Stimulated activated CD4-positive, alpha-beta T cell treated with anti-CD3 and anti-CD28 coated beads, Interleukin-1b, Interleukin-23, amount 100 ng/mL, for 24 hours (primary cell): Measurements from ENCODE around the gene DNAH9.

Experiments used
- DNase-seq, 4 experiments: peaks; one replicate each; pipeline ENCODE4 v3.0.0-alpha.2; 2020; ENCODE audit warnings: low read depth in 4 of 4, low spot score in 1 of 4

Gene DNAH9

GRCh38 chr17:11747441-11747840, 149.2 kb downstream of the DNAH9 start:
- DNase-seq: no peak

DNA sequence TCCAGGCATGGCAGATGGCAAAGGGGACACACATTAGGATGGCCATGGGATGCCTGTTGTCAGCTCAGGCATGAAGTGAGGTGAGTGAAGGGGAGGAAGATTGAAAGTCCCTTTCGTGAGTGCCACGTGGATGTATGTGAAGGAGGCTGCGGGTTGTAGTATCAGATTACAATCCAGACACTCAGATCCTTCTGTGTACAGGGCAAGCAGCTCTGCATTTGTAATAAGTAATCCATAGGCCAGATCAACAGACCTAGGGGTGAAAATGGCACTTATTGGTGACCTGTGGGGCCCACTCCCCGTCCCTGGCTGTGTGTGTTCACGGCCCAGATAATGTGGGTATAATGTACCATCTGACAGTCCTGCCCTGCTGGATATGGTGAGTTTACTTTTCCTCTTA, 159.5 kb downstream of the DNAH9 start:
- DNase-seq: no peak

DNA sequence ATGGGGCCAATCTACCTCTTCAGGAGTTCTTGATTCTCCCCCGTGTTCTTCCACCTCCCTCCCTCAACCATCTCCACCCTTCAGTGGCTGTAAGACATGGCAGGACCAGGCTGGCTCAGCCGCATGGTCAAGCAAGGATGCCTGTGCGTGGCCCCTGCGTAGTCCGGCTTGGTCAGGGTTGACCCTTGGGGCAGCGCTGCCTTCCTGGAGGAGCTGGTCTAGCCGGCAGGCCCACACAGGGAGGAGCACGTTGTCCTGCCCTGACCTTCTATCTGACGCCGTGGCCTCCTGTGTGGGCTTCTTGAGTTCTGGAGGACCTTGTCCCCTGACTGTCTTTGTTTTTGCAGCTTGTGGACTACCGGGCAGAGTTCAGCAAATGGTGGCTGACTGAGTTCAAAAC, 169.8 kb downstream of the DNAH9 start:
- no peak for DNase-seq

DNA sequence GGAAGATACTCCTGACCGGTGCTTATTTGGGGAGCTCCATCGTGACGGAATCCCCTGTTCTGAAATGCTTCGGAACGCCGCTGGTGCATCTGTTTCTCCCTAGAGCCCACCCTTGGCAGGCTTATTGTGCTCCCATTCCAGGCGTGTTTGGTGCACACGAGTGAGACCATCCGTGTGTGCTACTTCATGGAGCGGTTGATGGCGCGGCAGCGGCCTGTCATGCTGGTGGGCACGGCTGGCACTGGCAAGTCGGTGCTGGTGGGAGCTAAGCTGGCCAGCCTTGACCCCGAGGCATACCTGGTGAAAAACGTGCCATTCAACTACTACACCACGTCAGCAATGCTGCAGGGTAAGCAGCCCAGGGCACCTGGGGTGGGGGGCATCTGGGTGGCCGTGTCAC, 170.7 kb downstream of the DNAH9 start:
- no peak for DNase-seq

DNA sequence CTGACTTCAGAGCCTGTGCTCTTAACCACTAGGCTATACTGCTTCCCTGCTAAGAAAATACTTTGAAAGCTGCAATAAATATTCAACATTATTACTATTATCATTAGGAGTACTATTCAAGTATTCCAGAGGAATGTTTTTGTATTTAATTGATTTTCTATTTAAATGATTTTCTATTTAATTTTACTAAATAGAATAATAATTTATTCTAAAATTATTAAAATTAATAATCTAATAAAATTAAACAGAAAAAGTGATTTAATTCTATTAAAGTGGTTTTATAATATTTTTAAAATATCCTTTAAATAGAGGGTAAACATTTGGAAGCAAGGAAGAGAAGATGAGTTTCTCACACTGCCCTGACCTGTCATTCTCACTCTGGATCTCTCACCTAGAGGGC, 173.8 kb downstream of the DNAH9 start:
- DNase-seq: no peak

- no peak for DNase-seq
These were observed 181.6 kb downstream of the DNAH9 start for GRCh38 chr17:11779892-11780291.

DNA sequence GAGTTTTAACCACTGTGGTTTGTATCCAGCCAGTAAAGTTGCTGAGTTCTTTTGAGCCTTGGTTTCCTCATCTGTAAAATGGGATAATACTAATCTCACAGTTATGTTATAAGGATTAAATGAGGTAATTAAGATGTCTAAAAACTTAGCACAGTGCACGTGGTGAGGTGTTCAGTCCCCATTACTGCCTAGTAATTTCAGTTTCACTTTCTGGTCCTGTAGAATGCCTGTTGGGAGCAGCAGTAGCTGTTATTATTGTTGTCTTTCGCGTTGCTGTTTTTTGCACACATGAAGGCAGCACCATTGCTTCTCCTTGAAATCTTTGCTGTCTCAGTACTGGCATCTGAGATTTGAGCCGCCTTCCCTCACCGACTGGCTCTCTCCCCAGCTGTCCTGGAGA, 182.4 kb downstream of the DNAH9 start:
- no peak for DNase-seq

GRCh38 chr17:11786711-11787438, 188.6 kb downstream of the DNAH9 start:
- no peak for DNase-seq

- DNase-seq: no peak
These were observed 197.6 kb downstream of the DNAH9 start for GRCh38 chr17:11795906-11796305.

- no peak for DNase-seq
These were observed 199.5 kb downstream of the DNAH9 start for GRCh38 chr17:11797803-11798202.

DNA sequence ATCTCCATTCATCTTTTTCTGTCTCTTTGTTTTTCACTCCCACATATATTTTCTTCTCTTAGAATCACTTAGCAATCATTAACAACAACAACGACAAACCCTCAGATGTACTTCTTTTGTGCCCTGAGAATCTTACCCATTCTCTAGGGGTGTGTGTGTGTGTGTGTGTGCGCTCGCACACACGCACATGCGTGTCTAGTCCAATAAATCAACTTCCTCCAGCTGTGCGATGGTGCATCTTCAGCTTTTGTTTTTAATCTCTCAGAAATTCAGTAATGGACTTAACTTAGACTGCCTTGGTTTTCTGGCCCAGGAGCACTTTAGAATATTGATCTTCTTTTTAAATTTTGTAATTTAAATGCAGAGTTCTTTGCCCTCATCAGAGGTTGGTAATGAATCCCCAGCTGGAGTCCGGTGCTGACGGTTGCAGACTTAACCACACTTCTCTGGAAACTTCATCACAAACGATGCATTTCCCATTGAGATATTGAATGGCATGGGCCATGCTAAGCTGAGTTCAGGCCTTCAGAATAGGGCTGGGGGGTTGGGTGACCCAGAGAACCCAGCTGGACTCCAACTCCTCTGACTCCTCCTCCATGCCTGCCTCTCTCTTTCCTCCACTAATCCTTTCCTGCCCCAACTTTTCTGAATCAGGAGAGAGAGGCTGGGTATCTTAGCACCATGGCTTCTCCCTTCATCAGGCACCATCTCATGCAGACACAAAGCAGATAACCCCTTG, 205.1 kb downstream of the DNAH9 start:
- no peak for DNase-seq

GRCh38 chr17:11805138-11805537, 206.9 kb downstream of the DNAH9 start:
- DNase-seq: no peak

GRCh38 chr17:11805952-11806351, 207.7 kb downstream of the DNAH9 start:
- DNase-seq: no peak

GRCh38 chr17:11807606-11808005, 209.3 kb downstream of the DNAH9 start:
- DNase-seq: no peak

GRCh38 chr17:11813278-11813677, 215.0 kb downstream of the DNAH9 start:
- DNase-seq: no peak

DNA sequence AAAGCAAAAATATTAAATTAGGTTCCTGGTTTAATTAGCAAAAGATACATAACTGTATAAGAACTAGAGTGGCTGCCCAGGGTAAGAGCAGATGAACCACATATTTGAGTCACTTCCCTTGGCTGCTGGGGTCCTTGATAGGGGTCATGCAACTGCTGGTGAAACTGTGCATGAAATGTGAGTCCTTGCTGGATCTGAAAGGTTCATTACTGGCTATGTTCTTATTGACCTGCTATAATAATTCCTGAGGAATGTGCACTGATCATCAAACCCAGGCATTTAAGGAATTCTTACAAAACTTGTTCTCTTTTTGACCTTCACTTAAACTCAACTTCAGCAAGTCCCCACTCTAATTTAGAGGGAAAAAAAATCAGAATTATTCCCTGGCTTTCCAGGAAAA, 215.6 kb downstream of the DNAH9 start:
- DNase-seq: no peak

GRCh38 chr17:11814655-11815262, 216.5 kb downstream of the DNAH9 start:
- no peak for DNase-seq

- DNase-seq: no peak
These were observed 218.1 kb downstream of the DNAH9 start for GRCh38 chr17:11816409-11816808.

GRCh38 chr17:11823862-11824261, 225.6 kb downstream of the DNAH9 start:
- no peak for DNase-seq

DNA sequence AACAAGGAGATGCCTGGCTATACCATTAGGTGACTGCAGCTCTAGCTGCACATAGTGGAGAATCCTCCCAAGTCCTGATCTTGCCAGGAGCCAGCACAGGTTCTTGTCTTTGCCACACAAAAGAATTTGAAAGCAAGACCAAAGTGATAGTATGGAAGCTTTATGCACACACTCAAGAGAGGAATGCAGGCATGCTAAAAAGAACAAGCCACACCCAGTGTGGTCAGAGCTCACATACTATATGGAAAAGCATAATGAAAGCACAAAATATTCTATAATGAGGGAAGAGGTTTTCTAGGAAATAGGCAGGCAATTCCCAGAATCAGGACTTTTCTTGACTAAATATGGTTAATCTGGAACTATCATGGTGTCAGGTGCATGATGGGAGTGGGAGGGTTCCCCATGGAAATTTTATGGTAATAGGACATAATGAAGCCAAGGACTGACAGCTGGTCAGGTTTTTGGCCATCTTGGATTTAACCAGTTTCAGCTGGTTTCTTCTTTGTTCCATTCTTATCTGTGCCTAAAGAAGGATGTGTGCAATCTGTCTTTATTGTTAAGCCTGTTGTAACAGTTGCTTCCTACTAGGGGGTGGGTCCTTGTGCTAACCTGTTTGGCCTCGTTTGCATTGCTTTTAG, 227.4 kb downstream of the DNAH9 start:
- DNase-seq: no peak

DNA sequence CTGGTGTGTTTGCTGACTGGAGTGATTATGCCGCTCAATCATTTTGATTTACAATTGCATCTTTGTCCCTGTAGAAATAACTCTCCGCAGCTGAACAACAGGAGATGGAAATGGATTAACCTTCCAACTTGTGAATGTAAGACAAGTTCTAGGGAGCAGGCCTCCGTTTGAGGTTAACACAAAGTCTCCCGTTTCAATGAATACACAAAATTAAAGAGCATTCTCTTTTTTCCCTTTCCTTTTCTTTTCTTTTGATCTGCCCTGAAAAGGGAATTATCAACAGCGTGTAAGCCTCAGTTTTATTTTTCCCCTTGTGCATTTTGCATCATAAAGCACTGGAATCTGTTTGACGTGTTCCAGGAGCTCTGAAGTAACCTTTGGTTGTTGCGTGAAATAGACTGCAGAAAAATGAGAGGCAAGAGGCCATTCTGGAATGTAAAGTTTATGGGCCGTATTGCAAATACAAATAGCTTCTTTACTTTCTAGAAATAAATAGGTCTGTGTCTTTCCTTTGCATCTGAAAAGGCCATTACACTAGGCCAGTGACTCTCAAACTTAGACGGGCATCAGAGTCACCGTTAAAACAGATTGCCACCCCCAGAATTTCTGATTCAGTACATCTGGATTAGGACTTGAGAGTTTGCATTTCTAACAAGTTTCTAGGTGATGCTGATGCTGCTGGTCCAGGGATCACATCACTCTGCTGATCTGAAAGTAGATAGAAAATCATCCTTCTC, 234.3 kb downstream of the DNAH9 start:
- no peak for DNase-seq
